Uterus (tissue), 4 donors: ENCODE measurements around the gene FNTB. TPM values are rescaled to one million over a fixed set of nuclear protein-coding genes. Genes with fewer than 3 reads are reported as not detected.
"Not testable (repeated sequence)": the region's sequence is repeated elsewhere in the genome, so short reads cannot be mapped to it uniquely, and the experiment has no call there.

Experiments
- DNase-seq, 2 donors: peaks; one replicate each; pipeline ENCODE4 v3.0.0-alpha.2; 2019 to 2020
- H3K27ac ChIP-seq, 2 donors: fragments of 200-600 bp; sonication (generic); 1 replicate in 1 of 2; 2 replicates in 1 of 2; pipeline ENCODE4 v1.5.1; 2016 to 2018
- H3K27me3 ChIP-seq, 2 donors: fragments of 200-600 bp; sonication (generic); one replicate each; pipeline ENCODE4 v1.5.1; 2018 to 2019; ENCODE audit warnings: control low read depth in 1 of 2
- H3K36me3 ChIP-seq, 2 donors: fragments of 200-600 bp; sonication (generic); one replicate each; pipeline ENCODE4 v1.5.1; 2019; ENCODE audit warnings: control low read depth in 1 of 2
- H3K4me1 ChIP-seq, 2 donors: fragments of 200-600 bp; sonication (generic); one replicate each; pipeline ENCODE4 v1.5.1; 2018 to 2019; ENCODE audit warnings: control low read depth in 1 of 2
- H3K4me3 ChIP-seq, 2 donors: fragments of 200-600 bp; sonication (generic); 1 replicate in 1 of 2; 2 replicates in 1 of 2; pipeline ENCODE4 v1.5.1; 2018 to 2019; ENCODE audit warnings: mild to moderate bottlenecking in 1 of 2
- H3K9me3 ChIP-seq, 2 donors: fragments of 200-600 bp; sonication (generic); one replicate each; pipeline ENCODE4 v1.5.1; 2019; ENCODE audit warnings: control low read depth in 1 of 2
- POLR2A ChIP-seq, 2 donors: fragments of 450-650 bp; IDR thresholded peaks; one replicate each; pipeline ENCODE4 v1.6.1; 2016; ENCODE audit warnings: antibody characterized with exemption in 2 of 2, mild to moderate bottlenecking in 1 of 2, moderate library complexity in 1 of 2
- intact Hi-C: fragments of 100-400 bp; cut with DNase I; formaldehyde crosslinking; loops from one replicate; pipeline ENCODE4 v1.15.1; 2023; ENCODE audit warnings: low total_unique reads
- total RNA-seq, 4 donors: library from RNA; depleted of rRNA in 3 of 4; stranded (reverse); fragments of >200 nt in 3 of 4; gene quantifications; one replicate each; pipeline versions ENCODE4 v1.1.0 to v1.2.4, GENCODE V29; 2014 to 2023
- TF ChIP-seq, protein P1 (sequence below), 4 experiments: fragments of 200-600 bp in 2 of 4; fragments of 450-650 bp in 2 of 4; sonication (generic) in 2 of 4; IDR thresholded peaks; one replicate each; pipeline ENCODE4 v1.5.1; 2016 to 2019; ENCODE audit warnings: antibody characterized with exemption in 4 of 4, mild to moderate bottlenecking in 2 of 4, moderate library complexity in 1 of 4
- donor health status: DM: yes; HTN: yes; CAD: no.

Gene FNTB
- total RNA-seq, 4 donors from 2014 or later: 7.4 to 29.7 (median 20.4) TPM

DNA sequence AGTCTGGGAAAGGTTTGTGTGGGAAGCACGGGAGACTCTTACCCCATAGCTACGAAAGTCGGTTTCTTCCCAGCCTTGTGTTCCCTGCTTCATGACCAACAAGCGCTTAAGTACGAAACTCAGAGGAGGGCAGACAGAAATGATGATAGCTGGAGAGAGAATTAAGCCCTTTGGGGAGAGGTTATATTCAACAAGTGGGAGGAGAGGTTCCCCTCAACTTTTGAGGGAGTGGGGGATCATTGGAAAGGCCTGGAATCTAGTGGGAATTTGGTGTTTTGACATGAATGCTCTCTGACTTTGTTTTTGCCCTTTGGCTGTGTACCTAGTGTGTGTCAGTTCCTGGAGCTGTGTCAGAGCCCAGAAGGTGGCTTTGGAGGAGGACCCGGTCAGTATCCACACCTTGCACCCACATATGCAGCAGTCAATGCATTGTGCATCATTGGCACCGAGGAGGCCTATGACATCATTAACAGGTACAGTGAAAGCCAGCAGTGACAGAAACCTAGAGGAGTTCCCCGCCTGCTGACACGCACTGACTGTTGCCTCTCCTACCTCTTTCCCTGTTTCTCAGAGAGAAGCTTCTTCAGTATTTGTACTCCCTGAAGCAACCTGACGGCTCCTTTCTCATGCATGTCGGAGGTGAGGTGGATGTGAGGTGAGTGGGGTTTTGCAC, 40.6 kb downstream of the FNTB start:
- Histone ChIP-seq H3K4me3 (no peak overlapping the region), H3K9me3 (no peaks in the 10 kb centered on the region), H3K4me1 (no peaks in the 10 kb centered on the region), H3K27ac (no peak overlapping the region), H3K27me3 (no peaks in the 10 kb centered on the region), H3K36me3 (no peaks in the 10 kb centered on the region)
- DNase-seq: no peak
- intact Hi-C loops: no loop called here
- TF ChIP-seq, protein P1, sequence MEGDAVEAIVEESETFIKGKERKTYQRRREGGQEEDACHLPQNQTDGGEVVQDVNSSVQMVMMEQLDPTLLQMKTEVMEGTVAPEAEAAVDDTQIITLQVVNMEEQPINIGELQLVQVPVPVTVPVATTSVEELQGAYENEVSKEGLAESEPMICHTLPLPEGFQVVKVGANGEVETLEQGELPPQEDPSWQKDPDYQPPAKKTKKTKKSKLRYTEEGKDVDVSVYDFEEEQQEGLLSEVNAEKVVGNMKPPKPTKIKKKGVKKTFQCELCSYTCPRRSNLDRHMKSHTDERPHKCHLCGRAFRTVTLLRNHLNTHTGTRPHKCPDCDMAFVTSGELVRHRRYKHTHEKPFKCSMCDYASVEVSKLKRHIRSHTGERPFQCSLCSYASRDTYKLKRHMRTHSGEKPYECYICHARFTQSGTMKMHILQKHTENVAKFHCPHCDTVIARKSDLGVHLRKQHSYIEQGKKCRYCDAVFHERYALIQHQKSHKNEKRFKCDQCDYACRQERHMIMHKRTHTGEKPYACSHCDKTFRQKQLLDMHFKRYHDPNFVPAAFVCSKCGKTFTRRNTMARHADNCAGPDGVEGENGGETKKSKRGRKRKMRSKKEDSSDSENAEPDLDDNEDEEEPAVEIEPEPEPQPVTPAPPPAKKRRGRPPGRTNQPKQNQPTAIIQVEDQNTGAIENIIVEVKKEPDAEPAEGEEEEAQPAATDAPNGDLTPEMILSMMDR (IDR thresholded peaks at IDR 0.05): no peak
- no peak for TF ChIP-seq POLR2A (IDR thresholded peaks at IDR 0.05)

DNA sequence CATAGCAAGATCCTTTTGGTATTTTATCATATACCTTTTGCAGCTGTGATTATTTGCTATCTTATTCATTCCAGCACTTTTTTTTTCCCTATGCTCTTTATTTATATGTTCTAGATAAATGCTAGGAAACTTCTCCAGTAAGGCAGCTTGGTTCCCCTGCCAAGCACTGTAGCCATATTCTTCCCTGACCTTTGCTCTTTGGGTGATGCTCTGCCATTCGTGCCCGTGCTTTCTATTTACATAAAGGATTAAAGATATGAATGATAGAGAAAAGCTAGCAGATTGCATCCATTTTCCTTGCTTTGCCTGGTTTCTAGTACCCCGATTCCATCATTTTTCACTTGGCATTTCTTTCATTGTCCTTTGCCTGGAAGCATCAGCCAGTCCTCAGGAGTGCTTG, 42.2 kb downstream of the FNTB start:
- Histone ChIP-seq H3K27me3 (no peaks in the 10 kb centered on the region), H3K4me1 (no peaks in the 10 kb centered on the region), H3K27ac (no peak overlapping the region), H3K36me3 (no peaks in the 10 kb centered on the region), H3K9me3 (no peaks in the 10 kb centered on the region), H3K4me3 (no peak overlapping the region)
- DNase-seq: no peak
- TF ChIP-seq, protein P1 (IDR thresholded peaks at IDR 0.05): no peak
- no peak for TF ChIP-seq POLR2A (IDR thresholded peaks at IDR 0.05)
- intact Hi-C loops: no loop called here

DNA sequence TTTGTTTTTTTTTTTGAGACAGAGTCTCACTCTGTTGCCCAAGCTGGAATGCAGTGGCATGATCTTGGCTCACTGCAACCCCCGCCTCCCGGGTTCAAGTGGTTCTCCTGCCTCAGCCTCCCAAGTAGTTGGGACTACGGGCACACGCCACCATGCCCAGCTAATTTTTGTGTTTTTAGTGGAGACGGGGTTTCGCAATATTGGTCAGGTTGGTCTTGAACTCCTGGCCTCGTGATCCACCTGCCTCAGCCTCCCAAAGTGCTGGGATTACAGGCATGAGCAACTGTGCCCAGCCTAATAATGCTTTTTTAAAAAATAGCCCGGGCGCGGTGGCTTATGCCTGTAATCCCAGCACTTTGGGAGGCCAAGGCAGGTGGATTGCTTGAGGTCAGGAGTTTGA, 44.6 kb downstream of the FNTB start:
- DNase-seq, H3K9me3 ChIP-seq, H3K27me3 ChIP-seq, H3K36me3 ChIP-seq, intact Hi-C loops, H3K4me3 ChIP-seq, H3K27ac ChIP-seq, H3K4me1 ChIP-seq: not testable (repeated sequence)

DNA sequence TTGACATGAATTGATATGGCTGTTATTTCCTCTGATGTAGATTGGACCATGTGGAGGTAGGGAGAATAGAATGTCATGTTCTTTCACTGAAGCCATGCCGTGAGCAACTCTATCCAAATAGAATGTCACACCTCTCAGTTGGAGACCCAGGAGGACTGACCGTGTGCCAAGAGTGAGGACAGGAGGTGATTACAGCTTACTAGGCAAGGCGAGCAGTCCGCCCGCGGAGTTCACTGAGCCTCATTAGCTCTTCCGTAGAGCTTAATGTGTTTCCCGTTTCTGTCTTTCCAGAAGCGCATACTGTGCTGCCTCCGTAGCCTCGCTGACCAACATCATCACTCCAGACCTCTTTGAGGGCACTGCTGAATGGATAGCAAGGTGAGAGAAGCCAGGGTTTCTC, 45.6 kb downstream of the FNTB start:
- no peak overlapping the region for H3K4me3 ChIP-seq
- H3K4me1 ChIP-seq: no peaks in the 10 kb centered on the region
- DNase-seq: no peak
- H3K27ac ChIP-seq: no peak overlapping the region
- no peaks in the 10 kb centered on the region for H3K36me3 ChIP-seq
- intact Hi-C loops: no loop called here
- no peaks in the 10 kb centered on the region for H3K9me3 ChIP-seq
- no peak for TF ChIP-seq POLR2A (IDR thresholded peaks at IDR 0.05)
- TF ChIP-seq, protein P1 (IDR thresholded peaks at IDR 0.05): no peak
- H3K27me3 ChIP-seq: no peaks in the 10 kb centered on the region

DNA sequence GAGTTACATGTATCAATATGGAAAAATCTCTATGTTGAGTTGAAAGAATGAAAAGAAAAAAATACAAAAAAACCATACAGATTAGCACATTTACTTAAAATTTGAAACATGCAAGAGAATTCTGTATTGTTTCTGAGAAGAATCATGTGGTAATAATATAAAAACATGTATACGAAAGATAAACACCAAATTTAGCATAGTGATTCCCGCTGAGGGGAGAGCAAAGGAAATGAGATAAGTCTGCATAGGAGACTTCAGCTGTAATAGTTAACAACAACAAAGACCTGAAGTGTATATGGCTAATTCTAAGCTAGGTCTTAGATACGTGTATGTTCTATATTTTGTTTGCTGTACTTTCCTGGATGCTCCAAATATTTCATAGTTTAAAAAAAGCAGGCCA, 46.5 kb downstream of the FNTB start:
- Histone ChIP-seq H3K9me3 (no peaks in the 10 kb centered on the region), H3K36me3 (no peaks in the 10 kb centered on the region), H3K27me3 (no peaks in the 10 kb centered on the region), H3K4me1 (no peaks in the 10 kb centered on the region), H3K4me3 (no peak overlapping the region), H3K27ac (no peak overlapping the region)
- TF ChIP-seq, protein P1 (IDR thresholded peaks at IDR 0.05): no peak
- TF ChIP-seq POLR2A (IDR thresholded peaks at IDR 0.05): no peak
- intact Hi-C loops: no loop called here
- no peak for DNase-seq

DNA sequence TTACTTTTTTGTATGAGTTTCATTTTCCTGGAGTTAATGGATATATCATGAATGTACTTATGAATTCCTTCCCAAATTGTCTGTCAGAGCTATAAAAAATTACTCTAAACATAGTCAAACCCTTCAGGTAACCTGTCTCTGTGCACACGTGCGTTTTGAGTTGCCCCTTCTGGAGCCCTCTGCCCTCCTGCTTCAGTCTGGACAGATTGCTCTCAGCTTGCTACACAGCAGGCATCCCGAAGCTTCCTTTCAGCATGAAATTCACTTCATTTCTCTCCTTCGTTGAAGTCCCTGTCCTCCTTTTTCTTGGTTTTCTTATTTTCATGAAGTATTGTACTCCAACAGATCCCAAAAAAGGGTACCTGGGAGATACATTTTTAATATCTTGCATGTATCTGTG, 47.3 kb downstream of the FNTB start:
- TF ChIP-seq, protein P1 (IDR thresholded peaks at IDR 0.05): no peak
- TF ChIP-seq POLR2A (IDR thresholded peaks at IDR 0.05): no peak
- Histone ChIP-seq H3K36me3 (no peaks in the 10 kb centered on the region), H3K27me3 (no peaks in the 10 kb centered on the region), H3K9me3 (no peaks in the 10 kb centered on the region), H3K27ac (no peak overlapping the region), H3K4me3 (no peak overlapping the region), H3K4me1 (no peaks in the 10 kb centered on the region)
- no peak for DNase-seq
- intact Hi-C loops: no loop called here
